NB4 (cell line): Measurements from ENCODE around the gene COPS8.

ENCODE experiments used
- DNase-seq: peaks from one replicate; pipeline ENCODE4 v3.0.0; 2010; ENCODE audit warnings: low read depth
- H3K4me3 ChIP-seq: one replicate; pipeline ENCODE4 v1.5.1; 2011; ENCODE audit warnings: mild to moderate bottlenecking, low read depth, low read length, moderate library complexity
- MYC ChIP-seq: IDR thresholded peaks from 2 replicates; pipeline ENCODE4 v1.6.1; 2011; ENCODE audit warnings: low read depth, low read length
- POLR2A ChIP-seq: IDR thresholded peaks from 2 replicates; pipeline ENCODE4 v1.6.1; 2011; ENCODE audit warnings: mild to moderate bottlenecking; ENCODE audit not compliant: insufficient read length; ENCODE audit errors: extremely low read depth
- TF ChIP-seq, protein P1 (sequence below): IDR thresholded peaks from 2 replicates; pipeline ENCODE4 v1.6.1; 2011; ENCODE audit warnings: low read depth, low read length
- TF ChIP-seq, protein P2 (sequence below): IDR thresholded peaks from one replicate; pipeline ENCODE4 v1.5.1; 2012; ENCODE audit warnings: low read depth, low read length

COPS8 gene

DNA sequence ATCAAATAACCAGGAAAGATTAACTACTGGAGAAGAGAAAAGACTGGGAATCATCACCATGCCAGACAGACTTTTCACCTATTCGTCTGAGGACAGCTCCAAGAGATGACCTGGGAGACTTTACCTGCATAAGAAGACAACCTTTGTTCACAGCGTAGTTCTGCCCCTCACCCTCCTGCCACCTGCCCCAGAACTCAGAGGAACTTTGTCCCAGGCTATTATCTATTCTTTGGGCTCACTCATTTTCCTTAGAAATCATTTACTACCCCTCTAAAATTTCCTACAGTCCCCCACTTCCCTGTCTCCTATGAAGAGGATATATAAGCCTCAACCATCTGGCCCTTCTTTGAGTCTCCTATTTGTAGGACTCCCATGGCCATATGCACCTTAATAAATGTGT is 19.3 kb upstream of the COPS8 start:
- TF ChIP-seq MYC: no peak
- TF ChIP-seq, protein P1, sequence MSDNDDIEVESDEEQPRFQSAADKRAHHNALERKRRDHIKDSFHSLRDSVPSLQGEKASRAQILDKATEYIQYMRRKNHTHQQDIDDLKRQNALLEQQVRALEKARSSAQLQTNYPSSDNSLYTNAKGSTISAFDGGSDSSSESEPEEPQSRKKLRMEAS: no peak
- TF ChIP-seq, protein P2, sequence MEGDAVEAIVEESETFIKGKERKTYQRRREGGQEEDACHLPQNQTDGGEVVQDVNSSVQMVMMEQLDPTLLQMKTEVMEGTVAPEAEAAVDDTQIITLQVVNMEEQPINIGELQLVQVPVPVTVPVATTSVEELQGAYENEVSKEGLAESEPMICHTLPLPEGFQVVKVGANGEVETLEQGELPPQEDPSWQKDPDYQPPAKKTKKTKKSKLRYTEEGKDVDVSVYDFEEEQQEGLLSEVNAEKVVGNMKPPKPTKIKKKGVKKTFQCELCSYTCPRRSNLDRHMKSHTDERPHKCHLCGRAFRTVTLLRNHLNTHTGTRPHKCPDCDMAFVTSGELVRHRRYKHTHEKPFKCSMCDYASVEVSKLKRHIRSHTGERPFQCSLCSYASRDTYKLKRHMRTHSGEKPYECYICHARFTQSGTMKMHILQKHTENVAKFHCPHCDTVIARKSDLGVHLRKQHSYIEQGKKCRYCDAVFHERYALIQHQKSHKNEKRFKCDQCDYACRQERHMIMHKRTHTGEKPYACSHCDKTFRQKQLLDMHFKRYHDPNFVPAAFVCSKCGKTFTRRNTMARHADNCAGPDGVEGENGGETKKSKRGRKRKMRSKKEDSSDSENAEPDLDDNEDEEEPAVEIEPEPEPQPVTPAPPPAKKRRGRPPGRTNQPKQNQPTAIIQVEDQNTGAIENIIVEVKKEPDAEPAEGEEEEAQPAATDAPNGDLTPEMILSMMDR: no peak
- TF ChIP-seq POLR2A: no peak
- no peak for DNase-seq
- H3K4me3 ChIP-seq: no peak overlapping the region

DNA sequence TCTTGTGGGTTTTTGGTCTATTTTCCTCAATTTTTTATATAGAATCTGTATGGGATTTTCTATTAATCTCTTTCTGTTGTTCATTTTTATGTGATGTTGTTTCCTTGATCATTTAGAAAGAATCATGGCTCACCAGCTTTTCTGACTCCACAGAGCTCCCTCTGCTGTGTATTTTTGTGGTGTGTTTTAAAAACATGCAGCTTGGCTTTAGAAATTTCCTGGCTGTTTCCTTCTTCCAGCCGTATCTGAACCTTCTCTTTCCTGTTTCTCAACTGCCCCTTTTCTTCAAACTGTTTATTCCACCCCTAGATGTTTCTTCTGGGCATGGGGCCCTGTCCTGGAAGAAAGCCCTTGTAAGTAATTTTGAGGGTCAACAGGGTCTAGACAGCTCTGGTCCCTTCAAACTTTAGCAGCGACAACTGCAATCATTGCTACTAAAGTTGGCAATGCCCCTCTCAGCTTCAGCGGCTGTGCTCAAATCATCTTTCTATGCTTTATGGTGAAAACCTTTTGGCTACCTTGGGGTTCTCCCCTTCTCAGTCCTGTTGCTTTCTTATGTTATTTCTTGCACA is 17.6 kb upstream of the COPS8 start:
- no peak overlapping the region for H3K4me3 ChIP-seq
- TF ChIP-seq MYC: no peak
- TF ChIP-seq, protein P1: no peak
- TF ChIP-seq, protein P2: no peak
- TF ChIP-seq POLR2A: no peak
- no peak for DNase-seq

DNA sequence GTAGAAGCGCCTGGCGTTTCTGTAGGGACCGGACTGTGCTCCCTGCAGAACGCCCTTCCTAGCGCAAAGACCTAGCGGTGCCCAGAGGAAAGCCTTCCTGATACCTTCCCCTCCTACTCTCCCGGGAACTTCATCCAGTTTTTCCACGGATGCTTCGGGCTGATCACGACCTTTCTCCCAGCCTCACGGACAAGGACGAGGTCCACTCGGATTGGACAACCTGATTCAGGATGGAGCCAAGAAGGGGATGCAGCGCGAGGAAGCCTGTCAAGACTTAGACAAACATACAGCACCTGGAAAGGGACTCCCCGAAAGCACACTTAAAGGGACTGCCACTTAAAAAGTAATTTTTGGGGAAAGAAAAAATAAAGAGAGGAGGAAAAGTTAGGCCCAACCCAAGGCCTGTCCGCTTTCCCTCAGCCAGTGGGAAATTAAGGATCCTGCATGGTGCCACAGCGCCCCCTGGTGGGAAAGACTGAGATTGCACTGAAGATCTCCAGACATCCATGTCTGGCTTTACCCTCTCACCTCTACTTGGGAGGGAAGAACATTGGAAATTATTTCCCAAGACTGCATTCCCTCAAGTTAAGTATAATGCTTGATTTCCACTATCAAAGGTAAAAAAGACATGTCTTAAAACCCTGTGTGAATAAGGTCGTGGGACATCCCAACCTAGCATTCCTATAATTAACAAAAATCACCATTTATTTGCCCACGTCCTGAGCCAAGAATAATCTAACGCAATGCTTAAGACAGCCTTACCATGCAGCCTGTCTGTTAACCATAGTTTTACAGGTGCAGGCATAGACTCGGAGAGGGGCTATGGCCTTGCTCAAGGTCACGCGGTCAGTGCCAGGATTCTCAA is 13.4 kb upstream of the COPS8 start:
- no peak overlapping the region for H3K4me3 ChIP-seq
- TF ChIP-seq, protein P2: peak; percentile 94
- TF ChIP-seq MYC: no peak
- TF ChIP-seq POLR2A: no peak
- TF ChIP-seq, protein P1: no peak
- DNase-seq: peak; percentile 67

DNA sequence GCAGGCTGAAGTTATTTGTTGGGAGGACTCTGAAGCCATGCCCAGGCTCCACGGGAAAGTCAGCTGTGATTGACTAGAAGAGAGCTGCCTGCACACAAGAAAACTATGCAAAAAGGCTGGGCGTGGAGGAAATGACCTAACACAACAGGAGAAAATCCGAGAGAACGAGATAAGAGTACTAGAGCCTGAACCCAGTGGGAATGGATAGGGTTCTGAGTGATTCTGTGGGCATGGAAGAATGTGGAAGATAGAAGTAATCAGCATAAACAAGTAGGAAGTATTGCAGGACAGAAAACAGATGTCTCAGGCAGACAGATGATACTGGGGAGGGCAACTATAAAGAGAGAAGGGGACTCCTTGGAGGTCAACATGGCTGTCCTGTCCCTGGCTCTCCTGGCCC is 12.1 kb upstream of the COPS8 start:
- no peak for TF ChIP-seq POLR2A
- TF ChIP-seq, protein P2: no peak
- DNase-seq: no peak
- no peak overlapping the region for H3K4me3 ChIP-seq

DNA sequence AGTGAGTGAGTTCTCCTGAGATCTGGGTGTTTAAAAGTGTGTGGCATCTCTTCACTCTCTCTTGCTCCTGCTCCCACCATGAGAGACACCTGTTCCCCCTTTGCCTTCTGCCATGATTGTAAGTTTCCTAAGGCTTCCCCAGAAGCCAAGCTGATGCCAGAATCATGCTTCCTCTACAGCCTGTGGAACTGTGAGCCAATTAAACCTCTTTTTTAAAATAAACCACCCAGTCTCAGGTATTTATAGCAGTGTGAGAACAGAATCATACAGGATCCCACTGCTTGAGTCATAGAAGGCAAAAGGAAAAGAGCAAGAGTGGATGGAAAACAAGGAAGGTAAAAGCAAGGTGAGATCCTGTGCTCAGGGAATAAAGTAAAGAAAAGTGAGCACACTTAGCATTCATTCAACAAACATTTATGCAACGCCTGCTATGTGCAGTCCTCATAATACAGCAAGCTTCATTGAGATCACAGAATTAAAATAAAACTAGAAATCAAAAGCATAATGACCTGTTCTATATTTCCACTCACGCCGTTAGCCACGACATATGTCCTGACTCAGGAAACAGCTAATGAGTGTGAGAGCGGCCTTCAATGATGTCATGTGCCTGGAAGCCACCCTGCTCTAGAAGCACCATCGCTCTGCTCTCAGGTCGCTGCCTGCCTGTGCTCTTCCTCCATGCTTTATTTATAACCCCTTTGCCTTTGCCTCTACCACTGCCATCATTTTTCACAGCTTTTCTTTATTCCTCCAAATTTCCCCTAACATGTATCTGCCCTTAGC is 11.3 kb upstream of the COPS8 start:
- TF ChIP-seq, protein P1: no peak
- H3K4me3 ChIP-seq: no peak overlapping the region
- no peak for DNase-seq

DNA sequence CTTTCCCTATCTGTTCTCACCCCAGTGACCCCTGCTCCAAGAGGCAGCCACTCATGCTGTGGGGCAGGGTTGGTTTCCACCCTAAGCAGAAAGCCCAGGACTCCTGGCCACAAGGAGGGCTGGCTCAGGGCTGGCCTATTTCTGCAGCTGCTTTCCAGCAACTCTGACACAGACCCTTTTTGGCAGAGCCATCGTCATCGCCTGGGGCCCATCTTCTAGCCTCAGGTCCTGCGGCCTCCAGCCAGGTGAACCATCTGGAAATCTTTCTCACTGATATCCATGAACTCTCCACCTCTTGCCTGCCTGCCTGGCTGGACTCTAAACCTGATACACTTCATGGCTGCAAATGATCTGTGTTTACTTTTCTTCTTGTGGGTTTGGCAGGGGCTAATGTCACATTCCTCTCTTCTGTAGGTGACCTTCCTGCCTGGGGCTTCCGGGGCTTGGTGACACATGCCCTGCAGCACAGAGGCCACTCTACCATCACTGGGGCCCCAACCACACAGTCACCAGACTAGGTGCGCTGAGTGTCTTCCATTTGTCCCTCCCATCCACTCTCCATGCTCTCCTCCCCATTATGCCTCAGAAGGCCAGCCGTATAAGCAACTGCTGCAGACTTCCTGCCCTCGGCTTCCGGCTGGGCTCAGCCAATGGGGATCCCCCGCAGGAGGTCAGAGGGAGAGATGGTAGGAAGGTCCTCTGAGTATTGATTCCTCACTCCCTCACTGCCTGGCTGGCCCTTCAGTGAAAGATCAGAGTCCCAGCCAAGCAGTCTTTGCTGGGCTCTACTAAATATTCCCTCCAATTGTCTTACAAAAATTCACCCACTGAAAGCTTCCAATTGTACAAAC is 9.7 kb upstream of the COPS8 start:
- DNase-seq: no peak
- TF ChIP-seq, protein P2: no peak
- TF ChIP-seq MYC: no peak
- H3K4me3 ChIP-seq: no peak overlapping the region
